Type B pancreatic cell (in vitro differentiated cells): ENCODE data around the gene SHROOM1. TPM values are rescaled to one million over a fixed set of nuclear protein-coding genes. Genes with fewer than 3 reads are reported as not detected.

Experiments used
- DNase-seq: peaks from one replicate; pipeline ENCODE4 v3.0.0; 2021; ENCODE audit warnings: mixed read lengths; ENCODE audit not compliant: unreplicated experiment; ENCODE audit errors: extremely low spot score
- H3K27ac Mint-ChIP-seq: 2 replicates; pipeline ENCODE4 v1.8.0; 2021; ENCODE audit warnings: mild to moderate bottlenecking, mixed read lengths
- H3K27me3 Mint-ChIP-seq: 2 replicates; pipeline ENCODE4 v1.8.0; 2021; ENCODE audit warnings: mixed read lengths
- H3K36me3 Mint-ChIP-seq: 2 replicates; pipeline ENCODE4 v1.8.0; 2021; ENCODE audit warnings: mixed read lengths
- H3K4me1 Mint-ChIP-seq: one replicate; pipeline ENCODE4 v1.8.0; 2021; ENCODE audit warnings: mixed read lengths; ENCODE audit not compliant: unreplicated experiment
- H3K4me3 Mint-ChIP-seq: 2 replicates; pipeline ENCODE4 v1.8.0; 2021; ENCODE audit warnings: mild to moderate bottlenecking, mixed read lengths
- H3K9me3 Mint-ChIP-seq: 2 replicates; pipeline ENCODE4 v1.8.0; 2021; ENCODE audit warnings: mixed read lengths
- total RNA-seq: library from RNA; stranded (reverse); gene quantifications from 2 replicates; pipeline ENCODE4 v1.2.1, GENCODE V29; 2021; ENCODE audit warnings: low replicate concordance
- TF ChIP-seq, protein P1 (sequence below): fragments of 200-600 bp; sonication (generic); conservative IDR thresholded peaks from 2 replicates; pipeline ENCODE4 v1.5.0; 2021; ENCODE audit warnings: antibody characterized with exemption, mild to moderate bottlenecking

SHROOM1 gene
- total RNA-seq, 1 donor from 2014 or later = 7.2 TPM

DNA sequence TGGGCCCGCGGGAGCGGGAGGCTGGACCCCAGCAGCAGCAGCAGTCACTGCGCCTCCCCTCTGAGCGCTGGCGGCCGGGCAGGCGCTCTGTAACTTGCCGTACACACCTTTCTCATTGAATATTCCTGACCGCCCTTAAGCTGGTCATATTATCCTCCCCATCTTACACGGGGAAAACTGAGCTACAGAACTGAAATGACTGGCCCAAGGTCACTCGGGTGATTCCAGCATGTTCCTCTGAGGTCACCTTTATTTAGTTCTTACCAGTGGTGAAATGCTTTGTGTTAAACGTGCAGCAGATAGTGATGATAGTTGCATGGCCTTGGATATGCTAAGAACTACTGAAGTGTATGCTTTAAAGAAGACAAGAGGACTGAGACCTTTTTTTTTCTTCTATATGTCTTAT is 36.6 kb upstream of the SHROOM1 start:
- DNase-seq = no peak
- Mint-ChIP-seq H3K36me3 (peaks cover 26% of the 10 kb centered on the region), H3K4me1 (peaks cover 31% of the 10 kb centered on the region), H3K27me3 (no peaks in the 10 kb centered on the region), H3K4me3 (peak overlapping the region; percentile 100), H3K9me3 (no peaks in the 10 kb centered on the region), H3K27ac (peak overlapping the region; percentile 100)
- TF ChIP-seq, protein P1, sequence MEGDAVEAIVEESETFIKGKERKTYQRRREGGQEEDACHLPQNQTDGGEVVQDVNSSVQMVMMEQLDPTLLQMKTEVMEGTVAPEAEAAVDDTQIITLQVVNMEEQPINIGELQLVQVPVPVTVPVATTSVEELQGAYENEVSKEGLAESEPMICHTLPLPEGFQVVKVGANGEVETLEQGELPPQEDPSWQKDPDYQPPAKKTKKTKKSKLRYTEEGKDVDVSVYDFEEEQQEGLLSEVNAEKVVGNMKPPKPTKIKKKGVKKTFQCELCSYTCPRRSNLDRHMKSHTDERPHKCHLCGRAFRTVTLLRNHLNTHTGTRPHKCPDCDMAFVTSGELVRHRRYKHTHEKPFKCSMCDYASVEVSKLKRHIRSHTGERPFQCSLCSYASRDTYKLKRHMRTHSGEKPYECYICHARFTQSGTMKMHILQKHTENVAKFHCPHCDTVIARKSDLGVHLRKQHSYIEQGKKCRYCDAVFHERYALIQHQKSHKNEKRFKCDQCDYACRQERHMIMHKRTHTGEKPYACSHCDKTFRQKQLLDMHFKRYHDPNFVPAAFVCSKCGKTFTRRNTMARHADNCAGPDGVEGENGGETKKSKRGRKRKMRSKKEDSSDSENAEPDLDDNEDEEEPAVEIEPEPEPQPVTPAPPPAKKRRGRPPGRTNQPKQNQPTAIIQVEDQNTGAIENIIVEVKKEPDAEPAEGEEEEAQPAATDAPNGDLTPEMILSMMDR = no peak

DNA sequence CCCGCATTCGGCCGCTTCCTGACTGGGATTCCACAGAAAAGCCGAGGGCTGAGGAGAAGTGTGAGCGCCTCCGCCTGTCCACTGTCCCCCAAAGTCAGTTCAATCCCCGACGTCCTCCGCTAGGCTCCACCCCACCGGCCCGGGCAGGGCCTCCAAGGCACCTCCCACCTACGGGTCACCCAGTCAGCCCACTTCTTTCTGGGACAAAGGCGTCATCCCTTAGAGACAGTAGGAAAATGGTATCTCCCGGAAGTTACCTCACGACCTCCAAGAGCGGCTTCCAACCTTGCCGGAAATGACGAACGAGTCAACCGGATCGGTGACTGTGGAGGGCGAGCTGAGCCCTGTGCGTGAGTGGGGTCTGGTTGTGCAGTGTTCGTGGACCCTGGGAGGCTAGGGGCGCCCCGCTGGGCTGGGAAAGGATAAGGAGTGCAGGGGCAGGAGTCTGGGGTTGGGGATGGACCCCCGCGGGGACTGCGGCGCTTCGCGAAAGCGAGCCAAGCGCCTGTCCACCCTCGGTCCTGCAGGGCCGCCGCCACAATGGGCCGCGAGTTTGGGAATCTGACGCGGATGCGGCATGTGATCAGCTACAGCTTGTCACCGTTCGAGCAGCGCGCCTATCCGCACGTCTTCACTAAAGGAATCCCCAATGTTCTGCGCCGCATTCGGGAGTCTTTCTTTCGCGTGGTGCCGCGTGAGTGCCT is 36.0 kb upstream of the SHROOM1 start, which contains the start of the genes GDF9 and UQCRQ:
Gene GDF9 (minus strand): TSS at position 128 of the 704 bp plus-strand sequence. CDS start 1,936 bp downstream, outside the sequence.
Gene UQCRQ (plus strand): TSS at position 301 of the 704 bp plus-strand sequence. CDS start 240 bp downstream, at position 541.
- TF ChIP-seq, protein P1 = peak; percentile 34
- H3K27ac Mint-ChIP-seq = peak within 1 kb of the TSS; percentile 100
- peak within 1 kb of the TSS; percentile 100 for H3K4me3 Mint-ChIP-seq
- peak; percentile 93 for DNase-seq
- no peaks in the 10 kb centered on the region for H3K9me3 Mint-ChIP-seq
- H3K27me3 Mint-ChIP-seq = no peaks in the 10 kb centered on the region
- H3K36me3 Mint-ChIP-seq = peaks cover 26% of the 10 kb centered on the region
- H3K4me1 Mint-ChIP-seq = peaks cover 31% of the 10 kb centered on the region

- TF ChIP-seq, protein P1 = no peak
- H3K27ac Mint-ChIP-seq = peak overlapping the region; percentile 100
- peaks cover 31% of the 10 kb centered on the region for H3K4me1 Mint-ChIP-seq
- H3K4me3 Mint-ChIP-seq = peak overlapping the region; percentile 100
- peaks cover 26% of the 10 kb centered on the region for H3K36me3 Mint-ChIP-seq
- H3K9me3 Mint-ChIP-seq = no peaks in the 10 kb centered on the region
- no peak for DNase-seq
- no peaks in the 10 kb centered on the region for H3K27me3 Mint-ChIP-seq
Observed at GRCh38 chr5:132865668-132866341, 35.4 kb upstream of the SHROOM1 start.

DNA sequence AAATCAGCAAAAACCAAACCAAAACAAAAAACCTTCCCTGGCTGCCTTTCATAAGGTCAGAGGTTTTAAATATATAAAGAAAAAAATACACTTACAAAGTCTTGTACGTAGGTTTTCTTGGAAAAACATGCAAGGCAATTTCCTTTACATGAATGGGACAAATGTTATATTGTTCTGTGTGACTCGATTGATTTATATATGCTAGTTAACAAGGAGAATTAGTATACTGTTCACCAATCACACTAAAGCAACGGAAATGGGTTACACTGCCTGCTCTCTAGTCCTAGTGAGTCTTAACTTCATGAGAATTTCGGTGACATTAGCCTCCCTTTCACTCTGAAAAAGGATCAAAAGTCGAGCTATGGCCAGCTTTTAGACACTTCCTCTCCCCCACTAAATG is 30.3 kb upstream of the SHROOM1 start:
- Mint-ChIP-seq H3K4me3 (no peak overlapping the region), H3K9me3 (no peaks in the 10 kb centered on the region), H3K27ac (no peak overlapping the region), H3K4me1 (peaks cover 6% of the 10 kb centered on the region), H3K36me3 (no peaks in the 10 kb centered on the region), H3K27me3 (peaks cover 2% of the 10 kb centered on the region)
- TF ChIP-seq, protein P1 = no peak
- no peak for DNase-seq

DNA sequence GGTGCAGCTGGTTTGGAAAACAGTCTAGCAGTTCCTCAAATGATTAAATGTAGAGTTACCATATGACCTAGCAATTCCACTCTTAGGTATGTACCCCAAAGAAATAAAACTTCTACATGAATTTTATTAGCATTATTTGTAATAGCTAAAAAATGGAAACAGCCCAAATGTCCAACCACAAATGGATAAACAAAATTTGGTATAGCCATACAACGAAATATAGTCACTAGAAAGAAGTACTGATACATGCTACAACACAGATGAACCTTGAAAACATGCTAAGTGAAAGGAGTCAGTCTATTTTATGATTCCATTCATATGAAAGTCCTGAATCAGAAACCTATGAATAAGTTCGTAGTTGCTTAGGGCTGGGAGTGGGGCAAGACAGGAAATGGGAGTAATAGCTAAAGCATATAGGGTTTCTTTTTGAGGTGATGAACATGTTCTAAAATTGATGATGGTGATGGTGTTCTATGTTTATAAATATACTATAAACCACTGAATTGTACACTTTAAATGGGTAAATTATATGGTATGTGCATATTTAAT is 29.5 kb upstream of the SHROOM1 start:
- H3K9me3 Mint-ChIP-seq = no peaks in the 10 kb centered on the region
- TF ChIP-seq, protein P1 = no peak
- peaks cover 2% of the 10 kb centered on the region for H3K27me3 Mint-ChIP-seq
- H3K27ac Mint-ChIP-seq = no peak overlapping the region
- no peaks in the 10 kb centered on the region for H3K4me1 Mint-ChIP-seq
- H3K36me3 Mint-ChIP-seq = no peaks in the 10 kb centered on the region
- H3K4me3 Mint-ChIP-seq = no peak overlapping the region
- DNase-seq = no peak
